ENCODE data around the gene NR1I2. TPM values are rescaled to one million over a fixed set of nuclear protein-coding genes. Genes with fewer than 3 reads are reported as not detected.

NR1I2 gene
- total RNA-seq, result 1 to 10 TPM in 1 of 2 experiments, under 1 TPM in 1; 0.70 to 1.0 TPM

DNA sequence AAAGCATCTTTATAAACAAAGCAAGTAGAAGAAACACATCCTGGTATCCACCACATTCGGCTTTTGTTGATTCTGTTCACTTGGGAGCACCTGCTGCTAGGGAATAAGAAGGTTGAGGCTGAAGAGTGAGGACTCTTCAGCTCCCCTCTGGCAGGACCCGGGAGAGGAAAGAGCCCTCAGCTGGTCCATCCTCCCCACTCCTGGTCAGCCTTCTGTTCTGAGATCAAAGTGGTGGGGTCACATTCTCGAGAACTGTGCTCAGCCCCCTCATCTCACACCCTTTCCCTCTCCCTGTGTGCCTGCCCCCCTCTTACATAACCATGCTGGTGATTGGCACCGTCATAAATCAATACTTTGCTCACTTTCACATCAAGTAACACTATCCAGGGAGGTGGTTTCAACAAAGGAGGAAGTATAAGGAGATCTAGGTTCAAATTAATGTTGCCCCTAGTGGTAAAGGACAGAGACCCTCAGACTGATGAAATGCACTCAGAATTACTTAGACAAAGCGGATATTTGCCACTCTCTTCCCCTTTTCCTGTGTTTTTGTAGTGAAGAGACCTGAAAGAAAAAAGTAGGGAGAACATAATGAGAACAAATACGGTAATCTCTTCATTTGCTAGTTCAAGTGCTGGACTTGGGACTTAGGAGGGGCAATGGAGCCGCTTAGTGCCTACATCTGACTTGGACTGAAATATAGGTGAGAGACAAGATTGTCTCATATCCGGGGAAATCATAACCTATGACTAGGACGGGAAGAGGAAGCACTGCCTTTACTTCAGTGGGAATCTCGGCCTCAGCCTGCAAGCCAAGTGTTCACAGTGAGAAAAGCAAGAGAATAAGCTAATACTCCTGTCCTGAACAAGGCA lies at the start of gene NR1I2:
NR1I2 (plus strand) TSS at position 772 of the 869 bp plus-strand sequence.
- H3K27ac Mint-ChIP-seq, result no peak within 1 kb of the TSS
- POLR2A ChIA-PET, result no interaction called here
- peaks cover 4% of the 10 kb centered on the region for H3K4me1 Mint-ChIP-seq (ENCODE audit: low read depth)
- DNase-seq (no peak), ATAC-seq (no peak)
- no peak within 1 kb of the TSS for H3K4me3 Mint-ChIP-seq
- peaks cover under 1% of the 10 kb centered on the region for H3K9me3 Mint-ChIP-seq
- CTCF ChIA-PET, result interaction anchor here (0.8 kb wide), 1 partner anchor 10 kb away, joined by 4 read pairs; no protein-coding TSS in a partner anchor
- H3K36me3 Mint-ChIP-seq (ENCODE audit: low read depth), result no peaks in the 10 kb centered on the region
- peaks cover 1% of the 10 kb centered on the region for H3K27me3 Mint-ChIP-seq
- TF ChIP-seq, protein P1, sequence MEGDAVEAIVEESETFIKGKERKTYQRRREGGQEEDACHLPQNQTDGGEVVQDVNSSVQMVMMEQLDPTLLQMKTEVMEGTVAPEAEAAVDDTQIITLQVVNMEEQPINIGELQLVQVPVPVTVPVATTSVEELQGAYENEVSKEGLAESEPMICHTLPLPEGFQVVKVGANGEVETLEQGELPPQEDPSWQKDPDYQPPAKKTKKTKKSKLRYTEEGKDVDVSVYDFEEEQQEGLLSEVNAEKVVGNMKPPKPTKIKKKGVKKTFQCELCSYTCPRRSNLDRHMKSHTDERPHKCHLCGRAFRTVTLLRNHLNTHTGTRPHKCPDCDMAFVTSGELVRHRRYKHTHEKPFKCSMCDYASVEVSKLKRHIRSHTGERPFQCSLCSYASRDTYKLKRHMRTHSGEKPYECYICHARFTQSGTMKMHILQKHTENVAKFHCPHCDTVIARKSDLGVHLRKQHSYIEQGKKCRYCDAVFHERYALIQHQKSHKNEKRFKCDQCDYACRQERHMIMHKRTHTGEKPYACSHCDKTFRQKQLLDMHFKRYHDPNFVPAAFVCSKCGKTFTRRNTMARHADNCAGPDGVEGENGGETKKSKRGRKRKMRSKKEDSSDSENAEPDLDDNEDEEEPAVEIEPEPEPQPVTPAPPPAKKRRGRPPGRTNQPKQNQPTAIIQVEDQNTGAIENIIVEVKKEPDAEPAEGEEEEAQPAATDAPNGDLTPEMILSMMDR (IDR thresholded peaks at IDR 0.05), result no peak
- intact Hi-C loops (cut with micrococcal nuclease), result no loop called here

DNA sequence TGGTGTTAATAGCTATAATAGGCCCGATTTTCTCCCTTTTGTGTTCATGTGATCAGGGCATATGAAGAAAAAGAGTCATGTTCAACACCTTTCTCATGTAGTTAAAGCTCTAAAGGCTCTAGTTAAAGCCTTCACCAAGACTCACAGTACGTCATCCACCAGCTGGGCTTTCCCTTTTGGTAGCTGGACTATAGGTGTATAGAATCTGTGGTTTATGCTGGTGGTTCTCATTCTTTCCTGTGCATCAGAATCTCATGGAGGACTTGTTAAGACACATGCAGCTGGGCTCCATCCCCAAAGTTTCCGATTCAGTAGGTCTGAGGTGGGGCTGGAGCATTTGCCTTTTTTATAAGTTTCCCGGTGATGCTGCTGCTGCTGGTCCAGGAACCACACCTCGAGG lies 48.1 kb upstream of the NR1I2 start:
- Mint-ChIP-seq H3K4me1 (ENCODE audit: low read depth) (no peaks in the 10 kb centered on the region), H3K9me3 (no peaks in the 10 kb centered on the region), H3K36me3 (ENCODE audit: low read depth) (no peaks in the 10 kb centered on the region), H3K27me3 (no peaks in the 10 kb centered on the region), H3K4me3 (no peak overlapping the region), H3K27ac (no peak overlapping the region)
- intact Hi-C loops (cut with micrococcal nuclease), result no loop called here
- TF ChIP-seq, protein P1 (IDR thresholded peaks at IDR 0.05), result no peak
- CTCF ChIA-PET, result no interaction called here
- DNase-seq, result no peak
- POLR2A ChIA-PET, result no interaction called here
- ATAC-seq, result no peak

DNA sequence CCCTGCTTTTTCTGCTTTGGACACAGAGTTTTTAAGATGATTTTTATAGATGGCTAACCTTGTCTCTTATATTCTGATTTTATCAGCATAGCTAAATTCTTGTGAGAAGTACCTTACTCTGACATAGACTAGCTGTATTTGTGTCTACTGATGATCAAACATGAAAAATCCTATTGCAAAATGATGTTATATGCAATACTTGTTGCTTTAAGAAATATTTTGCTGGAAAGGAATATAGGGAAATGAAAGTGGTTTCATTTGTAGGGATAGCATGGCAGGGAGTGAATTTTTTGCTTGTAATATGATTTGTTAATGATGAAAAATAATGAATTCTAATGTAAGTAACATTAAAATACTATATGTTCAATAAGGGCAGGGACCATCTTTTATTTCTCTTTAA lies 43.2 kb upstream of the NR1I2 start:
- POLR2A ChIA-PET, result no interaction called here
- CTCF ChIA-PET, result no interaction called here
- DNase-seq, result no peak

DNA sequence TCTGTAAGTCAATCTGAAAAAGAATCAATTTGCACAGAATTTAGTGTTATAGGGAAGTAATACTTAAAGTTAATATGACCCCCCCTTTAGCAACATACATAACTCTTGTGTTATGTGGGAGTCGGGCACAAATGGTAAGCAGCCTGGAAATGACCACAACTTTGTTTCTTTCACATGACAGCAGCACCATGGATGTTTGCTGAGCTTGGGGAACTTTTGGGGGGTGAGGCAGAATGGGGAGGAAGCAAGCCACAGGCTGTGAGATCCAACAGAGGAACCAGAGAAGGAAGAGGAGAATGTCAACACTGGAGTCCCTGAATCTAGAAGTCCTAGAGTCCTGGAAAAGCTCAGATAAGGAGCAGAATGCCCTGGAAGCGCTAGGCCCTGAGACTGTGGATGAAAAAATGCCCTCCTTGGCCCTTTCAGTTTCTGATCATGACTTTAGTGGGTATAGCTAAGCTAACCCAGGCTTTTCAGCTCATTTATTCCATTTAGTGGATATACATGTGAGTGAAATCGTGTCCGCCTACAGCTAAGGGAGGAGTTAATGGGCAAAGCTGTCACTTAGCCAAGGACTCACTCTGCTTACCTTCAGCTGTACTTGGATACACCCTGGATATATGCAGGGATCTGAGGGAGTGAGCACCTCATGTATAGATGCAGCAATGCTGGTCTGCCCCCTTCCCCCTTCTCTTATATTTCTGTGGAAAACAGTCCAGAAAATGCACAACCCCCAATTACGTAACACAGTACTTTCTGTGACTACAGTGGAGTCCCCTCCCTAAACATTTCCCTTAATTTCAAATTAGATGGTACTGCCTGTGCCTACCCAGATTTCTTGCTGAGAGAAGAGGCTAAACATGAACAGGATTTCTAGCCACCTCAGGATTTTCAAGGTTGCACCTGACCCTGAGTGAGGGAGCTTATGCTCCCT lies 40.0 kb upstream of the NR1I2 start:
- CTCF ChIA-PET, result interaction anchor here (0.9 to 1.5 kb wide), 2 partner anchors 9 to 11 kb away, joined by 3 to 4 read pairs; no protein-coding TSS in a partner anchor
- POLR2A ChIA-PET, result interaction anchor here (0.6 kb wide), 1 partner anchor 381 kb away, joined by 3 read pairs; no protein-coding TSS in a partner anchor
- Mint-ChIP-seq H3K4me1 (ENCODE audit: low read depth) (peaks cover 2% of the 10 kb centered on the region), H3K27ac (no peak overlapping the region), H3K27me3 (peaks cover 22% of the 10 kb centered on the region), H3K4me3 (no peak overlapping the region), H3K36me3 (ENCODE audit: low read depth) (no peaks in the 10 kb centered on the region), H3K9me3 (no peaks in the 10 kb centered on the region)
- ATAC-seq (no peak), DNase-seq (no peak)
- TF ChIP-seq, protein P1 (IDR thresholded peaks at IDR 0.05), result no peak
- intact Hi-C loops (cut with micrococcal nuclease), result no loop called here

More for the DNA sequence above, 43.2 kb upstream of the NR1I2 start:
- Mint-ChIP-seq H3K9me3 (no peaks in the 10 kb centered on the region), H3K4me3 (no peak overlapping the region), H3K27me3 (peaks cover 20% of the 10 kb centered on the region), H3K36me3 (ENCODE audit: low read depth) (no peaks in the 10 kb centered on the region), H3K27ac (no peak overlapping the region), H3K4me1 (ENCODE audit: low read depth) (peaks cover 2% of the 10 kb centered on the region)
- intact Hi-C loops (cut with micrococcal nuclease), result no loop called here
- no peak for ATAC-seq
- TF ChIP-seq, protein P1 (IDR thresholded peaks at IDR 0.05), result no peak
